H1 (cell line): Measurements from ENCODE around the gene PDX1. TPM values are rescaled to one million over a fixed set of nuclear protein-coding genes. Genes with fewer than 3 reads are reported as not detected.

ENCODE experiments used
- CTCF ChIA-PET: fragments of 300-600 bp; sonication (Branson Sonifier 250); formaldehyde crosslinking; loops from one replicate; lab custom pipeline; 2021; ENCODE audit not compliant: partially characterized antibody; lab: Charles Lee
- POLR2A ChIA-PET: fragments of 300-600 bp; sonication (Branson Sonifier 250); formaldehyde crosslinking; loops from one replicate; lab custom pipeline; 2021; ENCODE audit warnings: inconsistent platforms; ENCODE audit not compliant: partially characterized antibody; lab: Charles Lee
- DNase-seq, 2 experiments: peaks; one replicate each; pipeline versions ENCODE4 v3.0.0 to v3.0.0-alpha.2; 2010 to 2022; ENCODE audit warnings: low spot score in 2 of 2, low read depth in 1 of 2, mixed read lengths in 1 of 2
- FAIRE-seq: peaks from 2 replicates; lab custom pipeline; 2011; peaks lifted over from hg19 to GRCh38; lab: Jason Lieb, UNC
- H2AFZ ChIP-seq: 2 replicates; pipeline ENCODE4 v1.8.1; 2012; ENCODE audit warnings: low read length, inconsistent platforms
- H2AK5ac ChIP-seq: 2 replicates; pipeline ENCODE4 v1.6.1; 2013; ENCODE audit warnings: low read depth, low read length
- H2BK120ac ChIP-seq: replicated peaks from 2 replicates; pipeline ENCODE3; 2013; ENCODE audit warnings: low read depth, low read length, inconsistent platforms
- H2BK12ac ChIP-seq: 2 replicates; pipeline ENCODE4 v1.6.1; 2013; ENCODE audit warnings: low read depth, low read length
- H2BK15ac ChIP-seq: 2 replicates; pipeline ENCODE4 v1.6.1; 2013; ENCODE audit warnings: low read length
- H2BK20ac ChIP-seq: 2 replicates; pipeline ENCODE4 v1.6.1; 2013; ENCODE audit warnings: low read length
- H2BK5ac ChIP-seq: 2 replicates; pipeline ENCODE4 v1.6.1; 2013; ENCODE audit warnings: low read depth, low read length
- H3K14ac ChIP-seq: 2 replicates; pipeline ENCODE4 v1.6.1; 2013; ENCODE audit warnings: inconsistent platforms; ENCODE audit not compliant: insufficient read length
- H3K18ac ChIP-seq: 2 replicates; pipeline ENCODE4 v1.6.1; 2013; ENCODE audit warnings: low read length; ENCODE audit errors: extremely low read depth
- H3K23ac ChIP-seq: 2 replicates; pipeline ENCODE4 v1.6.1; 2013; ENCODE audit warnings: inconsistent platforms; ENCODE audit not compliant: insufficient read length
- H3K23me2 ChIP-seq: 2 replicates; pipeline ENCODE4 v1.6.1; 2013; ENCODE audit warnings: low read depth, low read length
- H3K27ac ChIP-seq: 2 replicates; pipeline ENCODE4 v1.6.1; 2011; ENCODE audit warnings: low read depth, low read length, inconsistent platforms
- H3K27me3 ChIP-seq, 4 experiments: replicated peaks in 1 of 4; 1 replicate in 1 of 4; 2 replicates in 3 of 4; pipeline versions ENCODE4 v1.6.1 to v1.8.1; 2011 to 2013; ENCODE audit warnings: low read length in 3 of 4, mild to moderate bottlenecking in 3 of 4, inconsistent platforms in 2 of 4, mixed read lengths in 2 of 4, moderate library complexity in 1 of 4; ENCODE audit not compliant: control insufficient read depth in 3 of 4, insufficient read depth in 3 of 4; ENCODE audit errors: extremely low read depth in 1 of 4
- H3K36me3 ChIP-seq, 4 experiments: 2 replicates each; pipeline versions ENCODE4 v1.6.1 to v1.8.1; 2011 to 2013; ENCODE audit warnings: mild to moderate bottlenecking in 4 of 4, low read length in 3 of 4, moderate library complexity in 2 of 4, control low read depth in 1 of 4, inconsistent platforms in 1 of 4; ENCODE audit not compliant: insufficient read depth in 4 of 4, control insufficient read depth in 2 of 4
- H3K4ac ChIP-seq: replicated peaks from 2 replicates; pipeline ENCODE3; 2013; ENCODE audit warnings: low read length, low read depth, mixed read lengths, inconsistent platforms; ENCODE audit not compliant: insufficient read length
- H3K4me1 ChIP-seq, 4 experiments: replicated peaks in 1 of 4; 1 replicate in 1 of 4; 2 replicates in 3 of 4; pipeline versions ENCODE4 v1.6.1 to v1.8.1; 2011 to 2013; ENCODE audit warnings: low read length in 3 of 4, inconsistent platforms in 2 of 4, mixed read lengths in 1 of 4; ENCODE audit not compliant: insufficient read depth in 4 of 4, control insufficient read depth in 3 of 4
- H3K4me2 ChIP-seq, 2 experiments: 2 replicates each; pipeline versions ENCODE4 v1.6.1 to v1.8.1; 2011 to 2013; ENCODE audit warnings: low read depth in 2 of 2, low read length in 2 of 2, control low read depth in 1 of 2, inconsistent platforms in 1 of 2, mild to moderate bottlenecking in 1 of 2; ENCODE audit not compliant: insufficient read depth in 1 of 2
- H3K4me3 ChIP-seq, 4 experiments: fragments of 200-600, 300-600 bp in 1 of 4; sonication (generic), shearing (Covaris generic), sonication (Bioruptor Twin) in 1 of 4; 2 replicates each; pipeline versions ENCODE4 v1.5.1 to v1.8.1; 2011 to 2016; ENCODE audit warnings: low read length in 4 of 4, low read depth in 3 of 4, control low read depth in 2 of 4, inconsistent platforms in 2 of 4, mild to moderate bottlenecking in 2 of 4, mixed read lengths in 1 of 4, moderate library complexity in 1 of 4; ENCODE audit not compliant: insufficient read depth in 2 of 4; ENCODE audit errors: extremely low read depth in 1 of 4
- H3K56ac ChIP-seq: replicated peaks from 2 replicates; pipeline ENCODE3; 2013; ENCODE audit warnings: low read depth, mild to moderate bottlenecking, mixed read lengths, low read length, inconsistent platforms; ENCODE audit not compliant: insufficient read length
- H3K79me1 ChIP-seq: 2 replicates; pipeline ENCODE4 v1.6.1; 2013; ENCODE audit warnings: low read depth, low read length, control low read depth
- H3K79me2 ChIP-seq, 2 experiments: 2 replicates each; pipeline versions ENCODE4 v1.6.1 to v1.8.1; 2012 to 2013; ENCODE audit warnings: low read length in 2 of 2, mild to moderate bottlenecking in 2 of 2, inconsistent platforms in 1 of 2; ENCODE audit not compliant: insufficient read depth in 2 of 2, control insufficient read depth in 1 of 2
- H3K9ac ChIP-seq, 4 experiments: replicated peaks in 1 of 4; 1 replicate in 1 of 4; 2 replicates in 3 of 4; pipeline versions ENCODE4 v1.6.1 to v1.8.1; 2011 to 2013; ENCODE audit warnings: low read depth in 3 of 4, low read length in 3 of 4, control low read depth in 2 of 4, mild to moderate bottlenecking in 2 of 4, moderate library complexity in 2 of 4, inconsistent platforms in 1 of 4; ENCODE audit errors: extremely low read depth in 1 of 4
- H3K9me3 ChIP-seq, 2 experiments: 2 replicates each; pipeline versions ENCODE4 v1.6.1 to v1.8.1; 2012 to 2013; ENCODE audit warnings: mild to moderate bottlenecking in 2 of 2, moderate library complexity in 2 of 2, control low read depth in 1 of 2, inconsistent platforms in 1 of 2, low read depth in 1 of 2, low read length in 1 of 2, mixed read lengths in 1 of 2; ENCODE audit not compliant: insufficient read depth in 2 of 2
- H4K20me1 ChIP-seq, 2 experiments: replicated peaks in 1 of 2; 2 replicates each; pipeline versions ENCODE3 to v1.8.1; 2011 to 2013; ENCODE audit warnings: inconsistent platforms in 2 of 2, low read length in 2 of 2, mild to moderate bottlenecking in 1 of 2; ENCODE audit not compliant: insufficient read depth in 2 of 2, control insufficient read depth in 1 of 2
- H4K5ac ChIP-seq: 2 replicates; pipeline ENCODE4 v1.6.1; 2013; ENCODE audit warnings: low read length, low read depth, mixed read lengths, inconsistent platforms; ENCODE audit not compliant: insufficient read length
- H4K8ac ChIP-seq: 2 replicates; pipeline ENCODE4 v1.8.0; 2013; ENCODE audit warnings: mild to moderate bottlenecking, moderate library complexity, low read length, inconsistent platforms; ENCODE audit not compliant: insufficient read depth; ENCODE audit errors: extremely low read depth
- H4K91ac ChIP-seq: replicated peaks from 2 replicates; pipeline ENCODE3; 2013; ENCODE audit warnings: low read length, mixed read lengths, inconsistent platforms; ENCODE audit not compliant: insufficient read length
- CBX8 ChIP-seq: fragments of 300-800, 300-1000 bp; sonication (generic); IDR thresholded peaks from 2 replicates; pipeline ENCODE4 v1.7.1; 2016; ENCODE audit warnings: low read depth, low read length, borderline replicate concordance
- CEBPB ChIP-seq: IDR thresholded peaks from 2 replicates; pipeline ENCODE4 v1.6.1; 2012; ENCODE audit warnings: low read depth, low read length
- CHD1 ChIP-seq: IDR thresholded peaks from 2 replicates; pipeline ENCODE4 v1.6.1; 2012; ENCODE audit warnings: low read depth, low read length, improper control_type of control experiment
- CTBP2 ChIP-seq: IDR thresholded peaks from 2 replicates; pipeline ENCODE4 v1.7.0; 2011; ENCODE audit warnings: borderline replicate concordance, mild to moderate bottlenecking, moderate library complexity, mixed read lengths, low read length; ENCODE audit not compliant: insufficient read depth, insufficient read length
- EZH2 ChIP-seq: fragments of 200-600 bp; sonication (generic); IDR thresholded peaks from 2 replicates; pipeline ENCODE4 v1.7.1; 2012; ENCODE audit warnings: low read depth, mild to moderate bottlenecking, moderate library complexity, low read length, inconsistent platforms; ENCODE audit not compliant: severe bottlenecking
- RNF2 ChIP-seq: fragments of 200-900, 300-1000 bp; sonication (generic); IDR thresholded peaks from 2 replicates; pipeline ENCODE4 v1.7.1; 2016; ENCODE audit warnings: borderline replicate concordance, low read depth, mild to moderate bottlenecking, antibody characterized with exemption, low read length; ENCODE audit not compliant: poor library complexity, severe bottlenecking; ENCODE audit errors: missing control alignments
- SUZ12 ChIP-seq: fragments of 200-600 bp; sonication (generic); IDR thresholded peaks from 2 replicates; pipeline ENCODE4 v1.6.1; 2012; ENCODE audit warnings: mild to moderate bottlenecking, inconsistent platforms, low read length, moderate library complexity, mixed read lengths
- WGBS, 2 experiments: shearing (Covaris generic) in 1 of 2; methylation state at CpG; one replicate each; pipeline versions ENCODE4 v1.1.6 to v1.1.7; 2013 to 2015; ENCODE audit warnings: low lambda C conversion rate in 2 of 2, mixed read lengths in 2 of 2, inconsistent platforms in 1 of 2, low coverage in 1 of 2, missing lambda C conversion rate in 1 of 2; ENCODE audit not compliant: insufficient replicate concordance in 2 of 2, insufficient coverage in 1 of 2, insufficient read length in 1 of 2; ENCODE audit errors: extremely low coverage in 1 of 2, missing lambda C conversion rate in 1 of 2; 5-methylcytosine and 5-hydroxymethylcytosine counted together
- polyA plus RNA-seq, 7 experiments: library from polyadenylated mRNA; depleted of rRNA in 3 of 7; stranded (reverse) in 5 of 7; unstranded in 2 of 7; fragments of >200 nt in 5 of 7; fragments of 200-250 nt in 2 of 7; gene quantifications; 1 replicate in 5 of 7; 2 replicates in 1 of 7; 4 replicates in 1 of 7; pipeline versions ENCODE4 v1.2.1 to v1.2.3, GENCODE V29; 2011 to 2013; ENCODE audit warnings: missing spikeins in 2 of 7, mixed read lengths in 2 of 7
- total RNA-seq: library from RNA; stranded (reverse); fragmentation: NEBNext Ultra II Directional; extraction: Animal tissue kit (Norgen Biotek cat#: 25700); gene quantifications from 2 replicates; pipeline ENCODE4 v1.2.1, GENCODE V29; 2021

Gene PDX1
- total and polyA plus RNA-seq, 2 of the 8 experiments (the other 6 are each of a cell fraction or from before 2014, with no cell fraction given) = not detected

DNA sequence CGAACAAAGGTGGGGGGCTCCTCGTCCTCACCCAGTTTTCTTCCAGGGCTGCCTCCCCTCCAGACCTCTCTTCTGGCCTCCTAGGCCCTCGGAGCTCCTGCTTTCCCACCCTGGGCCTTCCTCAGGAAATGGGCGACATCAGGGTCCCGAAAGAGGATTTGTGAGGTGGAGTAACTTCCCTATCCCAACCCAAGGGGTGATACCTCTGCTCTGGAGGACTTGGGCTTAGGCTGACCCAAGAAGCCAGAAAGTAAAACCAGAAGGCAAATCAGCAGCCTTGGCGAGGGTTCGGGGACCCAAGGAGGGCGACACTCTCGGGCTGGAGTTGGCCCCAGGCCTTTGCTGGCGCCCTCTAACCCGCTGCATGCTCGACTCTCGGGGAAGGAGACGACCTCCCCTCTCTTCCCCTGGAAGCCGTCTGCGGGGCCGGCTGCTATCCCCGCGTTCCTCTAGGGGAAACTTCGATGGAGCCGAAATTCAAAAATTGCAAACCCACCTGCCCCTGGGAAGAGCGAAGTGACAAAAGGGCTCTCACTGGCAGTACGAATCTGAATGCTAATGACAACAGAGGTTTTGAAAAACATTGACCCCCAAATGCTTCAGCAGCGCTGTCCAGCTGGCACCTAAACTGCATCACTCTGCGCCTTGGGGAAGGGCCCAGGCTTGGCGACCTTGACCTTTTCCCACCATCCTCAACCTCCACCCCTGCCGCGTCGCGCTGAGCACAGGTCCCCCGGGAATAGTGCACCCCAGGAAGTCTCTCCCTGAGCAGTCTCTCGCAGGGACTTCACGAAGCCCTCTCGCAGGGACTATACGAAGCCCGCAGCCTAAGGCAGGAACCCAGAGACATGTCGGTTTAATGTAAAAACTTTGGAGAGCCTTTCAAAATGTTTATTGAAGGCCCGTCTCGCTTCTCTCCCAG is 2.4 kb downstream of the PDX1 start:
- Histone ChIP-seq H4K20me1 (peaks cover 29 to 52% of the 10 kb centered on the region in 2 experiments), H3K79me2 (no peaks in the 10 kb centered on the region), H2BK20ac (no peak overlapping the region), H3K14ac (no peak overlapping the region), H2BK120ac (no peak overlapping the region), H4K8ac (no peak overlapping the region), H3K27me3 (peaks cover 98 to 100% (median 100%) of the 10 kb centered on the region in 4 experiments), H3K27ac (no peak overlapping the region), H2AFZ (no peak overlapping the region), H3K9ac (no peak overlapping the region), H3K23me2 (no peaks in the 10 kb centered on the region; the same call in 1 of the 2 replicates), H3K56ac (no peak overlapping the region), H2BK5ac (no peak overlapping the region), H4K5ac (no peak overlapping the region), H2BK15ac (no peak overlapping the region), H2AK5ac (0 out of 2 replicates have a peak overlapping the region, but pooled peaks have one; percentile 24), H3K4me2 (peak overlapping the region; percentile 22 to 34; a peak in 2 of 4 replicates), H3K4ac (no peak overlapping the region), H3K79me1 (no peaks in the 10 kb centered on the region), H3K18ac (no peak overlapping the region; the same call in 1 of the 2 replicates), H3K36me3 (peaks cover 0 to 11% (median 0%) of the 10 kb centered on the region in 4 experiments; a peak in 1 of 8 replicates), H3K9me3 (no peaks in the 10 kb centered on the region), H3K23ac (no peak overlapping the region), H2BK12ac (peak overlapping the region; percentile 68; the same call in 1 of the 2 replicates), H3K4me1 (peaks cover 0 to 30% (median 20%) of the 10 kb centered on the region in 4 experiments; a peak in 5 of 7 replicates), H4K91ac (no peak overlapping the region), H3K4me3 (no peak overlapping the region)
- 4% methylated on average over 39 of the region's 39 CpGs; no CpG with 5 or more reads in 1 of the 2 experiments for WGBS, 2 experiments
- CTCF ChIA-PET = interaction anchor here (1.0 to 3.6 kb wide), 5 partner anchors 32 to 96 kb away, joined by 3 to 17 read pairs (median 4); no protein-coding TSS in a partner anchor
- POLR2A ChIA-PET = interaction anchor here (1.1 kb wide), 1 partner anchor 44 kb away, joined by 5 read pairs; no protein-coding TSS in a partner anchor
- no peak for TF ChIP-seq CEBPB
- TF ChIP-seq RNF2 = peak; percentile 9
- TF ChIP-seq SUZ12 = peak; percentile 81
- peak; percentile 90 for TF ChIP-seq EZH2
- TF ChIP-seq CHD1 = no peak
- TF ChIP-seq CBX8 = peak; percentile 16; the same call in 1 of the 2 replicates
- peak; percentile 87 for TF ChIP-seq CTBP2
- DNase-seq = peak in 1 of 2 experiments; percentile 66
- no peak for FAIRE-seq
